Smooth muscle cell (in vitro differentiated cells): ENCODE data around the gene NTRK3. TPM values are rescaled to one million over a fixed set of nuclear protein-coding genes. Genes with fewer than 3 reads are reported as not detected.

Source experiments
- DNase-seq: peaks from one replicate; lab custom pipeline; 2025; ENCODE audit not compliant: unreplicated experiment; lab: John Stamatoyannopoulos, UW
- H2AFZ ChIP-seq: fragments of 200-600 bp; sonication (generic); 2 replicates; pipeline ENCODE4 v1.6.0; 2016; ENCODE audit warnings: antibody characterized with exemption, low read depth, mild to moderate bottlenecking
- H3F3A ChIP-seq: fragments of 200-600 bp; sonication (generic); 2 replicates; pipeline ENCODE4 v1.6.0; 2017; ENCODE audit warnings: antibody characterized with exemption, low read depth
- H3K27ac ChIP-seq: fragments of 200-600 bp; sonication (generic); 2 replicates; pipeline ENCODE4 v1.5.1; 2016; ENCODE audit warnings: low read depth, mild to moderate bottlenecking
- H3K27me3 ChIP-seq: fragments of 200-600 bp; sonication (generic); 2 replicates; pipeline ENCODE4 v1.6.1; 2016; ENCODE audit warnings: low read depth, mild to moderate bottlenecking
- H3K36me3 ChIP-seq: fragments of 200-600 bp; sonication (generic); 2 replicates; pipeline ENCODE4 v1.5.1; 2016; ENCODE audit warnings: low read depth
- H3K4me1 ChIP-seq: fragments of 200-600 bp; sonication (generic); 2 replicates; pipeline ENCODE4 v1.5.1; 2016; ENCODE audit warnings: low read depth
- H3K4me2 ChIP-seq: fragments of 200-600 bp; sonication (generic); 2 replicates; pipeline ENCODE4 v1.6.0; 2016; ENCODE audit warnings: mild to moderate bottlenecking
- H3K4me3 ChIP-seq: fragments of 200-600 bp; sonication (generic); 2 replicates; pipeline ENCODE4 v1.5.1; 2016; ENCODE audit warnings: mild to moderate bottlenecking
- H3K79me2 ChIP-seq: fragments of 200-600 bp; sonication (generic); 2 replicates; pipeline ENCODE4 v1.6.0; 2016; ENCODE audit warnings: low read depth, mild to moderate bottlenecking
- H3K9ac ChIP-seq: fragments of 200-600 bp; sonication (generic); 2 replicates; pipeline ENCODE4 v1.6.0; 2016; ENCODE audit warnings: low read depth
- H3K9me3 ChIP-seq: fragments of 200-600 bp; sonication (generic); replicated peaks from 2 replicates; pipeline ENCODE4 v1.5.1; 2016; ENCODE audit warnings: low read depth
- H4K20me1 ChIP-seq: fragments of 200-600 bp; sonication (generic); 2 replicates; pipeline ENCODE4 v1.6.0; 2016; ENCODE audit warnings: low read depth
- CTCF ChIP-seq: fragments of 200-600 bp; sonication (generic); IDR thresholded peaks from 2 replicates; pipeline ENCODE4 v1.5.1; 2017; ENCODE audit warnings: borderline replicate concordance, mild to moderate bottlenecking, antibody characterized with exemption; ENCODE audit not compliant: insufficient read depth, poor library complexity, severe bottlenecking
- WGBS: methylation state at CpG from one replicate; pipeline ENCODE4 v1.1.7; 2016; ENCODE audit warnings: low lambda C conversion rate; 5-methylcytosine and 5-hydroxymethylcytosine counted together
- polyA plus RNA-seq: library from polyadenylated mRNA; unstranded; fragments of >200 nt; fragmentation: Nextera tagmentation; extraction: Ambion mirVana; gene quantifications from 2 replicates; pipeline ENCODE4 v1.2.1, GENCODE V29; 2016
- total RNA-seq: library from RNA; depleted of rRNA; stranded (reverse); fragments of >200 nt; gene quantifications from 2 replicates; pipeline ENCODE4 v1.2.3, GENCODE V29; 2014

NTRK3 gene
- total and polyA plus RNA-seq, 2 experiments from 2014 or later = 3.3 to 3.5 TPM

- Histone ChIP-seq H3K36me3 (no peaks in the 10 kb centered on the region), H2AFZ (no peak overlapping the region), H3F3A (peaks cover 9% of the 10 kb centered on the region), H3K4me1 (no peaks in the 10 kb centered on the region), H3K9me3 (no peaks in the 10 kb centered on the region), H3K4me3 (no peak overlapping the region), H3K27ac (no peak overlapping the region), H3K79me2 (no peaks in the 10 kb centered on the region), H3K27me3 (peaks cover 2% of the 10 kb centered on the region), H3K9ac (no peak overlapping the region), H3K4me2 (no peak overlapping the region), H4K20me1 (no peaks in the 10 kb centered on the region)
- WGBS = 73% methylated on average over 12 of the region's 12 CpGs
- DNase-seq = no peak
- TF ChIP-seq CTCF = no peak
Measured at GRCh38 chr15:88115486-88116152, 140.9 kb downstream of the NTRK3 start.

GRCh38 chr15:88113613-88114308 is 142.8 kb downstream of the NTRK3 start:
- DNase-seq = no peak
- Histone ChIP-seq H3K79me2 (no peaks in the 10 kb centered on the region), H4K20me1 (no peaks in the 10 kb centered on the region), H3K4me1 (no peaks in the 10 kb centered on the region), H3K4me3 (no peak overlapping the region), H3K36me3 (no peaks in the 10 kb centered on the region), H3K27me3 (no peaks in the 10 kb centered on the region), H3K27ac (peak overlapping the region; percentile 19), H3F3A (peaks cover 9% of the 10 kb centered on the region), H3K4me2 (peak overlapping the region; percentile 23), H2AFZ (no peak overlapping the region), H3K9me3 (no peaks in the 10 kb centered on the region), H3K9ac (no peak overlapping the region)
- TF ChIP-seq CTCF = no peak
- 4% methylated on average over 1 of the region's 1 CpG for WGBS

- Histone ChIP-seq H2AFZ (no peak overlapping the region), H3K36me3 (no peaks in the 10 kb centered on the region), H3K4me2 (no peak overlapping the region), H3K27ac (no peak overlapping the region), H3K4me3 (no peak overlapping the region), H3K4me1 (no peaks in the 10 kb centered on the region), H3K9ac (no peak overlapping the region), H3K27me3 (no peaks in the 10 kb centered on the region), H3K9me3 (no peaks in the 10 kb centered on the region), H3F3A (peaks cover 5% of the 10 kb centered on the region), H3K79me2 (no peaks in the 10 kb centered on the region), H4K20me1 (no peaks in the 10 kb centered on the region)
- no peak for DNase-seq
- WGBS = 88% methylated on average over 12 of the region's 12 CpGs
- no peak for TF ChIP-seq CTCF
Measured at GRCh38 chr15:88108991-88109390, 147.5 kb downstream of the NTRK3 start.
